Epithelial cell of proximal tubule (primary cell): Measurements from ENCODE around the gene KIF13A. TPM values are rescaled to one million over a fixed set of nuclear protein-coding genes. Genes with fewer than 3 reads are reported as not detected.
"Not testable (repeated sequence)": the region's sequence is repeated elsewhere in the genome, so short reads cannot be mapped to it uniquely, and the experiment has no call there.

Experiments used
- DNase-seq: peaks from one replicate; pipeline ENCODE4 v3.0.0-alpha.2; 2011; ENCODE audit warnings: low read depth
- H3K4me3 ChIP-seq: 2 replicates; pipeline ENCODE4 v1.5.1; 2011; ENCODE audit warnings: low read depth, mild to moderate bottlenecking, low read length
- CTCF ChIP-seq: conservative IDR thresholded peaks from 2 replicates; pipeline ENCODE4 v1.5.1; 2012; ENCODE audit warnings: low read depth, mild to moderate bottlenecking, low read length
- total RNA-seq: library from RNA; depleted of rRNA; stranded (reverse); fragments of >200 nt; gene quantifications from 2 replicates; pipeline ENCODE4 v1.2.3, GENCODE V29; 2015

The KIF13A gene
- total RNA-seq, 1 donor from 2014 or later, result 12.5 TPM

GRCh38 chr6:18025596-18025995, 38.2 kb upstream of the KIF13A start:
- TF ChIP-seq CTCF, result no peak
- no peak overlapping the region for H3K4me3 ChIP-seq
- no peak for DNase-seq

- no peak for DNase-seq
- no peak for TF ChIP-seq CTCF
- no peak overlapping the region for H3K4me3 ChIP-seq
These were observed 37.4 kb upstream of the KIF13A start for GRCh38 chr6:18024876-18025275.

GRCh38 chr6:18023891-18024290, 36.5 kb upstream of the KIF13A start:
- TF ChIP-seq CTCF, result no peak
- no peak for DNase-seq
- no peak overlapping the region for H3K4me3 ChIP-seq

GRCh38 chr6:18022398-18023231, 35.2 kb upstream of the KIF13A start:
- no peak overlapping the region for H3K4me3 ChIP-seq
- peak; percentile 62 for DNase-seq
- TF ChIP-seq CTCF, result no peak

- TF ChIP-seq CTCF, result no peak
- DNase-seq, result no peak
- H3K4me3 ChIP-seq, result no peak overlapping the region
These were observed 33.9 kb upstream of the KIF13A start for GRCh38 chr6:18021166-18021850.

- not testable (repeated sequence) for DNase-seq, H3K4me3 ChIP-seq
These were observed 33.1 kb upstream of the KIF13A start for GRCh38 chr6:18020545-18020944.

- H3K4me3 ChIP-seq, result no peak overlapping the region
- no peak for TF ChIP-seq CTCF
- no peak for DNase-seq
These were observed 32.4 kb upstream of the KIF13A start for GRCh38 chr6:18019539-18020534.

- not testable (repeated sequence) for H3K4me3 ChIP-seq, DNase-seq
These were observed 31.7 kb upstream of the KIF13A start for GRCh38 chr6:18019133-18019532.
